NCI-H146 (cell line): ENCODE data around the gene FCHSD1.

ENCODE experiments used
- DNase-seq: peaks from one replicate; lab custom pipeline; 2025; lab: John Stamatoyannopoulos, UW

The FCHSD1 gene

DNA sequence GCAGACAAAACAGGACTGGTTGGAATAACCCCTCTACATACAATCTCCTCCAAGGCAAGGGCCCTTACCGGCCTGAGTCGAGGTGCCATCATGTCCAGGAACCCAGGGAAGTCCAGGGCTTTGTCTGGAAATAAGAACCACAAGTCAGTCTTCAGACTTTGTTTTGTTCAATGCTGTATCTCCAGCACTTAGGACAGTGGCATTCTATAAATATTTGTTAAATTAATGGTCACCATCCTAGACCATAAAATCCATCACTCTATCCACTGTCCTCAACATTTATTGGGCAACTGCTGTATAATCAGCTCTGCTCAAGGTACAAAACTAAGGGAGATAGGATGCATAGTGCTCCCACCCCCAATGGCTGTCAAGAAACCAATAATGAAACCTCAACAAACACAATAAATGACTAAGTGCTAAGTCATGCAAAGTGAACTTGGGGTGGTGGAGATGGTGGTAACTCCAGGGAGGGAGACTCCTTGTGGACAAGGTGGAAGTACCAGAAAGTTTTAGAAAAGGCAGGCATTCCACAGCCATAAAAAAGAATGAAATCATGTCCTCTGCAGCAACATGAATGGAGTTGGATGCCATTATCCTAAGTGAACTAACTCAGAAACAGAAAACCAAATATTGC lies 9.5 kb downstream of the FCHSD1 start:
- DNase-seq, result no peak

DNA sequence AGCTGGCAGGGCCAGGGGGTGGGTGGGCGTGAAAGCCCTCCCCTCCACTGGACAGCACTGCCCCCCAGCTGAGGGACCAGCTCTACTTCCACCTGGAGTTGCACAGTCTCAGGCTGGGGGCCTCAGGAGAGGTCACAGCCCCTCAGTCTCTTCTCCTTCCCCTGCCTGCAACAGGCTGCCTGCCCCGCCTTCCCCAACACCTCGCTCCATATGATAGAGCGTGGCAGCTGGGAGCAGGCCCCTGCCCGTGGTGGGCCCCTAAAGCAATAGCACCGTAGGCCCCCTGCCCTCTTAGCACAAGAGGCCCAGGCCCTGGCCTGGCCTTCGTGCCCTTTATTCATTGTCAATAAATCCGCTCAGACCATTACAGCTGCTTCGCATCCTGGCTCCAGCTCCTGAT lies 10.5 kb downstream of the FCHSD1 start:
- DNase-seq, result no peak

DNA sequence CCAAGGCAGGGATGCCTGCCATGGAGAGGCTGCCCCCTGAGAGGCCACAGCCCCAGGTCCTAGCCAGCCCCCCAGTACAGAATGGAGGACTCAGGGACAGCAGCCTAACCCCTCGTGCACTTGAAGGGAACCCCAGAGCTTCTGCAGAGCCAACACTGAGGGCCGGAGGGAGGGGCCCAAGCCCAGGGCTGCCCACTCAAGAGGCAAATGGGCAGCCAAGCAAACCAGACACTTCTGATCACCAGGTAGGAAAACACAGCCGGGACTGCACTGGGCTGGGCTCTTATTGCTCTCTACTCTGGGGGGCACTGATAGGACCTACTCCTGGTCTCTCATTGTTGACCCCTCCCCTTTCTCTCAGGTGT lies 11.2 kb downstream of the FCHSD1 start:
- no peak for DNase-seq

DNA sequence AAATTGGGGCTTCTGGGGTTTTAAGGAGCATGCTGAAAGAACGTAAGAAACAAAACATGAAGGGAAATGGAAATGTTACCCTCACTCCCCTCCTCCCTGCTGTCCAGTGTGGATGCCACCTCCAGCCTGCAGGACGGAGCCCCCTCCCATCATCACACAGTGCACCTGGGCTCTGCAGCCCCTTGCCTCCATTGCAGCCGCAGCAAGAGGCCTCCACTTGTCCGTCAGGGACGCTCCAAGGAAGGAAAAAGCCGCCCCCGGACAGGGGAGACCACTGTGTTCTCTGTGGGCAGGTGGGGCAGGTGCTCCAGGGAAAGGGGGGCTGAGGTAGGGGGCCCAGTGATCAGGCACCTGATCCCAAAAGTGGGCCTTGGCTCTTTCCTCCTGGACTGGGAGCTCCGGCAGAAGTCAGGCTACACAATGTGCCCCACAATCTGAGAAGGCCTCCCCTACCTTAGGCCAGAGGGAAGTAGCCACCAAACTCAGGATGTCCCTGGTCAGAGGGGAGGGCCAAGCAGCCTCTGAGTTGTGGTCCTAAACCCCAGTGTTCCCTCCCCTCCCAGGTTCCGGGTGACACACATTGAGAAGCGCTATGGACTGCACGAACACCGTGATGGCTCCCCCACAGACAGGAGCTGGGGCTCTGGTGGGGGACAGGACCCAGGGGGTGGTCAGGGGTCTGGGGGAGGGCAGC lies 11.7 kb downstream of the FCHSD1 start:
- no peak for DNase-seq

DNA sequence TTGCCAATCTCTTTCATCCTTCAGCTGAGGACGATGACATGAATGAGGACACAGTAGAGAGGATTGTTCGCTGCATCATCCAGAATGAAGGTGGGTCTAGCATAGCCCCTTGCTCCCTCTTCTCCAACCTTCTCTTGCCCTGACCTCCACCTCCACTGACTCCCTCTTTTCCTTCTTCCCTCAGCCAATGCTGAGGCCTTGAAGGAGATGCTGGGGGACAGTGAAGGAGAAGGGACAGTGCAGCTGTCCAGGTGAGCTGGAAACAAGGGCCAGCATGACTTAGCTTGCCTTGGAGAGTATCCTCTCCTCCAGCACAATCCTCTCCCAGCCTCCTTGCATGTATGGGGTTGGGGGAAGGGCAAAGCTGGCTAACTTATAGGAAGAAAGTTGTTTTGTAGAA lies 12.4 kb downstream of the FCHSD1 start:
- DNase-seq, result no peak

DNA sequence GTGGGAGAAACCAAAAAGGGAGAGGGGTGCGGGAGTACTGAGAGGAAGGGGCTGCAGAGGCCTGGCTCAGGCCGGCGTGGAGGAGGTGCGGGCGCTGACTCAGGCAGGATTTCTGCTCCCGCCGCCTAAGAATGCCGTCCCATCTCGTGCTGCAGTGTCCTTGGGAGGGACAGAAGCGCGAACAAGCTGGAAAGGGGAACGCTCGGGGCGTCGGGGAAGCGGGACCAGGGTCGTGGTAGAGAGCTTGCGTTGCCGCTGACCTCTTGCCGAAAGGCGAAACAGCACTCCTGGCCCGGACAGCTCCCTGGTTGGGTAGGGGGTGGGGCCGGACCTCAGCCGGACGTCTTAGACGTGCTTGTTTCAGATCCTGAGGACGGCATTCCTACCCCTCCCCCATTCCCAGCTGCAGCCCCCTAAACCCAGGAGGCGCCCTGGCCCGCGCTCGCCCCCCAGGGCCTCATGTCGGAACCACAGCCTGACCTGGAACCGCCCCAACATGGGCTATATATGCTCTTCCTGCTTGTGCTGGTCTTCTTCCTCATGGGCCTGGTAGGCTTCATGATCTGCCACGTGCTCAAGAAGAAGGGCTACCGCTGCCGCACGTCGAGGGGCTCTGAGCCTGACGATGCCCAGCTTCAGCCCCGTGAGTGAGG lies 13.3 kb downstream of the FCHSD1 start:
- peak; percentile 23 for DNase-seq

DNA sequence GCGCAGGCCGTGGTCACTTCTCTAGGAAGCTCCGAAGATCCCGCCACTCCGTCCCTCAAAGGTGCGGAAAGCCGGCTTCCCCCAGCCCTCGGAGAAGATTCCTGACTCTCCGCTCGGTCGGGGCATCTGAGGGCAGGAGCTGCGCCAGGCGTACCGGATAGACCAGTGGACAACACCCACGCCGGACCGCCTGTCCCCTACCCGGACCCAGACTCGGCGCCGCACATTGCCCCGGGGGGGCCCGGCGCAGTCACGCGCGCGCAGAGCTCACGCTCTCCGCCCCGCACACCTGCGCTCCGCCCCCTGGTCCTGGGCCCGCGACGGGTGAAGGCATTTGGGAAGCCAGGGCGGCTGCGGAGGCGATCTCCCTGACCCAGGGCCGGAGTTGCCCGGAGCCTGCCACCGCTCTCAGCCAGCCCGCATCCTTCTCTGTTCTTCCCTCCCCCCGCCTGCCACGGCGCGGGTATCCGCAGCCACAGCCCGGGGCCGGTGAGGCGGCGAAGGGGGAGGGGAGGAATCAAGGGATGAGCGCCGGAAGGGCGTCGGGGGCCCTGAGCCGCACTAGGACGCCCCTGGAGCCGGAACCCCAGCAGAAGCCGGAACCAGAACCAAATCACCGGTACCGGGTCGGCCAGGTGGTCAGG lies 14.0 kb downstream of the FCHSD1 start:
- DNase-seq, result peak; percentile 44

DNA sequence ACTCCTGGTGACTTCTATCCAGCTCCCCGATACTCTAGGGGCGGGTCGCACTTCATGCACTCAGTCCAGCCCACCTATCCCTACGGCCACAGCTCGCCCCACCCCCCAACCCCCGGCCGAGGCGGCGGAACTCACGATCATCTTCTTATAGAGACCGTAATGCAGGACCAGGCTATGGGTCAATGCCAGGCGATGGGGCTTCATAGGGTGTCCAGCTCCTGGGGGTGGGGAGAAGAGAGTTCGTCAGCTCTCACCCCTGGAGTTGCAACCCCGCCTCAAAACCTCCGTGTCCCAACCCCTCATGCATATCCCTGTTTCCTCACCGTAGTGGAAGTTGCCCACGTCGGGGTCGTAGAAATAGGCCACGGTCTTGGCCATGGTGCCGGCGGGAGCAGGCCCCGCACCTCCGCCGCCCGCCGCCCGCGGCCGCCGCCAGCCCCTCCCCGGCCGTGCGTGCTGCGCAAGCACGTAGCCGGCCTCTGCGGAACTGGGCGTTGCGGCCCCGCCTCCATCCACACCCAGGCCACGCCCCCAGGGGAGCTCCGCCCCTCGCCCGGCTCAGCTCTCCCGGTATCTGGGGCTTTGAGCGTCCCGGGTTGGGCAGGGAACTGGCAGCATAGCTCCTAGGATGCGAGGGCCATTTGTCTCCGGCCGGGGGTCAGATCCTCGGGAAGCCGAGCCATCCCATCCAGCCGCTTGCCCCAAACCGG lies 14.7 kb downstream of the FCHSD1 start, which contains the start of the genes HDAC3 and RELL2:
Gene HDAC3 (minus strand): TSS at position 437 of the 710 bp plus-strand sequence. CDS start 59 bp downstream, at position 378.
Gene RELL2 (plus strand): TSS at position 585 of the 710 bp plus-strand sequence. CDS start 1,229 bp downstream, outside the sequence.
- peak; percentile 81 for DNase-seq

DNA sequence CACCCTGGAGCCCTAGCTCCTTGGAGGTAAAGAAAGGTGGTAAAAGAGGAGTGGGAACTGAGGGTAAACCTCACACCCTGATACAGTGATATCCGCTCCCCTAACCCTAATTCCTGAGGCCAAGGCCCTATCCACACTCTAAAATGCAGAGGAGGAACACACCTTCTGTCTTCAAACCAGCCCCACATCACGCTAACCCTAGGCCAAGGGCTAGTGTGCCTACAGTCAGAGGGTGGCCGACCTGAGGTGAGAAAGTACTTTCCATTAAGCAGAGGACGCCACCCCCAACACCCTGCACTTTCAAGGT lies 15.2 kb downstream of the FCHSD1 start:
- no peak for DNase-seq

DNA sequence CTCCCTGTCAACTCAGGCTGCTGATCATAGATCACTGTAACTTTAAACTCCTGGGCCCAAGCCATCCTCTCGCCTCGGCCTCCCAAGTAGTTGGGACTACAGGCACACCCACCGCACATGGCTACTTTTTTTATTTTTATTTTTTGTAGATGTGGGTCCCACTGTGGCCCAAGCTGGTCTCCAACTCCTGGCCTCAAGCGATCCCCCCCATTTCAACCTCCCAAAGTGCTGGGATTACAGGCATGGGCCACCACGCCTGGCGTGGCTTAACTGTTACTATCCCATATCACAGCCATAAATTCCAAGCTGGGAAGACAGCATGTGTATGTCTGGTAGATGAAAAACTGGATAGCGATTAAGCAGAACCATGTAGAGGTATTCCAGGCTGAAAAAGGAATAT lies 15.6 kb downstream of the FCHSD1 start:
- no peak for DNase-seq

DNA sequence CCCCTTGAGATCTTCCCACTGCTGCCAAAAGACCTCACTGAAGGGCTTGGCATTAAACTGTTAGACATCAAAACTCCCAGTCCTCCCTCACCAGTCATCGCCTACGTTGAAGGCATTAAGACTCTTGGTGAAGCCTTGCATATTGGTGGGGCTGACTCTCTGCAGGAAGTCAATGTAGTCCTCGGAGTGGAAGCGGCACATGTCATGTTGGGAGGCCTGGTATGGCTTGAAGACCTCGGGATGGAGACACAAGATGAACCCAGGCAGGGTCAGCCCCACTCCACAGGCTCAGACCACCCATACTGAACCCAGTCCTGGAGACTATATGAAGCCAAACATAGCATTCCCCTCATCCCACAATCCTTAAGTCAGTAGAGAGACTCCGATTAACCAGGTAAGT lies 16.5 kb downstream of the FCHSD1 start:
- DNase-seq, result no peak

DNA sequence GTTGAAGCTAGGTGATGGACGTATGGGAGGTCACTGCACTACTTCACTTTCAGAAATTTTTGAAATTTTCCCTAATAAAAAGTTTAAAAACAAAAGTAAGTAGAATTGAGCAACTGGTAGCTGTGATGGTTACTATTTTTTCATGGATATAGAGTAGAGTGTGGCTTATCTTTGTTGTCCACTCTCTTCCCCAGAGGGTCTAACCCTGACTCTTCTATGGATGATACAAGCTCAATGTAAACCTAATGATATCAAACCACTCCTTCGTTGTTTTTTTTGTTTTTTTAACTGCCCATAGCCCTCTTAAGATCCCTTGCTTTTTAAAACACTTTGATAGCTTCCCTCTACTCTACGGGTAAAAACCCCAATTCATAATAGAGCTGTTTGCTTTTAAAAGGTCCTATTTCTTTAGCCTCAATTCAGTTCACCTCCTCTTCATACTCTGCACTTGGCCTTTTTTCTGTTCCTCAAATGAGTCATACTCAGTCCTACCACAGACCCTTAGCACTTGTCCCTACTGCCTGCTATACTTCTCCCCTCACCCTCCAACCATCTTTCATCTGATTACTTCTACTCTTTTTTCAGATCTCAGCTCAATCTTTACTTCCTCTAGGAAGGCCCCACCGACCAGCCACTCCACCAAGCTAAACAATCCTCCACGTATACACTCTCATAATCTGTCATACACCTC lies 17.2 kb downstream of the FCHSD1 start:
- DNase-seq, result no peak

DNA sequence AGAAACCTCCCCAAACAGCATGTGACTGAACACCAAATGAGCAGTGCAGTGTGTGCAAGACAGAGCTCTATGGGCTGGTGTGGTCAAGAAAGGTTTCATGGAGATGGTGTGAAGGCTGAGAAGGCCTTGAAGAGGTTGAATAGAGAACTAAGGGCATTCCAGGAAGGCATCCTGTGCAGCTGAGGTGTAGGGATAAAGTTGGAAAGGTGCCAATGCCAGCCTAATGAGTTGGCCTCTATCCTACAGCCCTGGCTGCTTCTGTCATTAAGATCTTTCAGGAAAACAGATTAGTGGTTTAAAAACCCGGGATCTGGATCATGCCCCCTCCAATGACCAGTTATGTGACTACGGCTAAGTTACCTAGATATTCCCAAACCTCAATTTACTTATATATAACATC lies 18.6 kb downstream of the FCHSD1 start:
- DNase-seq, result no peak

DNA sequence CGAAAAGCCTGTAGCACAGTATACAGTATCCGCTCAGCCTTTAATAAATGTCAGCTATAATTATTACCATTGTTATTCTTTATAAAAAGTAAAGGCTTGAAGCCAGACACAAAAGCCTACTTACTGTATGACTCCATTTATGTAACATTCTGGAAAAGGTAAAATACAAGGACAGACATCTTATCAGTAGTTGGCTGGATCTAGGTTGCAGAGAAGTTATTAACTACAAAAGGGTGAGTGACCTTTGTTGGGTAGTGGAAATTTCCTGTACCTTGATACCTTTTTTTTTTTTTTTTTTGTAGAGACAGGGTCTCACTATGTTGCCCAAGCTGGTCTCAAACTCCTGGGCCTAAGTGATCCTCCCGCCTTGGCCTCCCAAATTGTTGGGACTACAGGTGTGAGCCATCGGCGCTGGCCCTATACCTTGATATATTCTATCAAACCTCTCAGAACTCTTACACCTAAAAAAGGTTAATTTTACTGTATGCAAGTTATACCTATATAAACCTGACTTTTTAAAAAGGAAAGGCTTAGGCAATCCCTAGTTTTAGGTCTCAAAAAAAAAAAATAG lies 20.6 kb downstream of the FCHSD1 start:
- no peak for DNase-seq

DNA sequence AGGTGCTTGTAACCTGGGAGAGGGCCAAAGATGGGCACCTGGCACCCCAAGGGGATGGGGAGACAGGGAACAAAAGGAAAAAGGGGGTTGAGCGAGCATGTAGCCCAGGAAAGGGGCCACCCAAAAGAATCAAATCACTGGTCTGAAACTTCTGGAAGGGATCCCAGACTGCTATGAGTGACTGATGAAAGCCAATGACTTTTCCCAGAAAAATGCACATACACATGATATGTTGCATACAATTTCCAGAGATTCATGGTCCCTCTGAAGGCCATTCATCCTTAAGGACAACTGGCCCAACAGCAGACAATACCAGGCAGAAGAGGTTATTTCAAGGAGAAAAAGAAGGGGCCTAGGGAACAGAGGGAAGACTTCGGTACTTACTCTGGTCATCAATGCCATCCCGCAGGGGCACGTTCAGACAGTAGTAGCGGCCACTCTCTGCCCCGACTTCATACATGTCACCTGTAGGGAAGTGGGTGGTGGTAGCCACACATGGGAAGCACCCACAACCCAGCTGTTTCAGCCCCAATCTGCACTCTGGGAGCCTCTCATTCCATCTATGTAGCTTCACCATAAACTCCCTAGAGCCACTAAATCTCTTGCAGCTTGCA lies 22.9 kb downstream of the FCHSD1 start:
- no peak for DNase-seq

DNA sequence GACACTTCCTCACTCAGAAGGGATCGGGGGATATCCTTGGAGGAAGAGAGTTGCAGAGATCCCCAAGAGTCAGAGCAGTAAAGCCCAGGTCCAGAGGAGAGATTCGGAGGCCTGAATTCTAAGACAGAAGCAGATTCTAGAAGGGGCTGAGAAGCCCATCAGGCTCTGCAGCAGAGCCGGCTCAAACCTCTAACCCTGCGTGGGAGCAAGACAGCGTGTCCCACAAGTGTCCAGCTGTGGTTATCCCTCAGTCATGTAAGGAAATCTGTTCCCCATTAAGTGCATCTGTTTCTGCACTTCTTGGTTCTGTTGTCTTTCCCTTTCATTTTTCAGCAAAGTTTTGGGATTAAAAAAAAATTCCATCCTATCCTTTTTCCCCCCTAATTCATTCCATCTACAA lies 27.6 kb downstream of the FCHSD1 start:
- no peak for DNase-seq

DNA sequence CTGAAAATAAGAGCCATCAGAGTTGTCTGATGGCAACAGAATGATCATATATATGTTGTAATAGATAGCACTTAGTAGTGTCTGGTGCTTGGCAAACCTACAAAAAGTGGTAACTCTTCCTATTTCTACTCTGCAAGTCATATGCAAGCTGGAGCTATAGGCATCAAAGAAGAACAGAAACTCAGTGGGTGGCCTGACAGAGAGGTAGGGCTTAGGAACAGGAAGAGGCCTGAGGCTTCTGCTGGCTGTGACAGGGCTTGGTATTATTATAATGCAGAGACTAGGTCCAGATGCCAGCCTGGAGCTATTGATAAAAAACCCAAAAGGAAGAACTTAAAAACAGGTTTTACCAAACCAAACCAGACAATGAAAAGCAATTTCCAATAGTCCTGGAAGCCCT lies 28.0 kb downstream of the FCHSD1 start:
- DNase-seq, result no peak

DNA sequence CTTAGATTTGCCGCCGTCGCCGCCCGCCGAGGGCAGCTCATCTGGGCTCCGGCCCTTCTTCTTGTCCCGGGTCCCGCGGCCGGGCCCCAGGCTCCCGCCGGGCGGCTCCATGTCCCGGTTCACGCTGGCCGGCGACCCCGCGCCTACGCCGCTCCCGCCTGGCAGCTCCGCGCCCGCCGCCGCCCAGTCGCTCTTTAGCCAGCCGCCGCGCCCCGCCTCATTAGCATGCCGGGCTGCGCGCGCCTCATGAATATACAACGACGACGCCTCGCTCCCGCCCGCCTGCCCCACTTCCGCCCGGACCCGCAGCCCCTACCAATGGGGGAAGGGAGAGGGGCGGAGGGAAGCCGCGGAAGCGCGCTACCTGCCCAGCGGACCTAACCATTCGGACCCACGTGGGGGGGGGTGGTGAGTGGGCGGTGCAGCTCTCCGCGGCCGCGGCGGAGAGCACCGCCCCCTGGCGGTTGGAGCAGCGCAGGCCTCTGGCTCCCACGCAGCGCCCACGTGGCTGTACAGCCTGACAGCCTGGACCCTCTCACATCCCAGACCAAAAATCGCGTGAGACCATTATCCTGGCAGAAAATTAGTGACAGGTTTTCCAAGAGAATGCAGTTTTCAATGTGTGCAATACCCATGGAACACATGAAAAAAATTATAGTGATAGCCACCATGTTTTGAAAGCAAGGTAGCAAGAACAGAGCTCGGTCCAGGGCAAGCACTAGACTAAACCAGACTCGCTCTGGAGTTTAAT lies 32.2 kb downstream of the FCHSD1 start, which contains the start of gene DIAPH1:
Gene DIAPH1 (minus strand): TSS at position 197 of the 751 bp plus-strand sequence. CDS start 86 bp downstream, at position 111.
- DNase-seq, result peak; percentile 96

DNA sequence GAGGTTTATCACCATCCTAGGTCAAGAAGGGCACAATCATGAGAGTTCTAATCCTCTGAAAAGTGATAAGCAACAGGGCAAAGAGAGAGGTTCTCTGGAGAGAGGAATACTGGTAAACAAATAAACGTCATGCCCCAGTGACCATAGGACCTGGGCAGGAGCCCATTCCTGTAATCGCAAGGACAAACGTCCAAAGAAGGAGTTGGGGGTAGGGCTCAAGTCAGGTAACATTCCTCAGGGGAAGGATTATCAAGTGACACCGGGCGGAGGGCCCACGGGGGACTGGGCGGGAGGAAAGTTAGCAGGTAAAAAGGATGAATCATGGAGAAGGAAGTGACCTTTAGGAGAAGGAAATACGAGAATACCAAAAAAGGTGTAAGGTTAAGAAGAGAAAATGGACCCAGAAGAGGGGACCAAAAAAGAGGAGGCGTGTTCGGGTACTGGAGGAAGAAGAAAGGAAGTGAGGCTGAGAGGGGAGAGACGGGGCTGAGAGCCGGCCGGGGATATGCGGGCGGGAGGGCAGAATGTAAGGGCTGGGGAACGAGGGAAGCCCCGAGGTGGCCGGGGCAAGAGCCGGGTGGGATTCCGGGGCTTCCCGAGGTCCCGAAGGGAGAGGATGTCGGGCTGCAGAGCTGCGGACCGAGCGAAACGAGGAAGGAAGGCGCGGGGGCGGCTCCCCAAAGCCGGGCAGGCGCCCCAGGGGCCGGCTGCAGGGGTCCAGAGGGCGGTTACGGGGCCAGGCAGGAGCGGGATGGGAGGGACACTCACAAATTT lies 33.0 kb downstream of the FCHSD1 start:
- peak; percentile 52 for DNase-seq
